ENCODE measurements around the gene CMTM8. TPM values are rescaled to one million over a fixed set of nuclear protein-coding genes. Genes with fewer than 3 reads are reported as not detected.

Gene CMTM8
- total and polyA plus RNA-seq, 2 experiments from 2014 or later: 19.9 to 24.5 TPM

GRCh38 chr3:32285891-32286290, 47.4 kb downstream of the CMTM8 start:
- Histone ChIP-seq H3K4me1 (ENCODE audit: insufficient read depth) (no peaks in the 10 kb centered on the region), H3K4me2 (no peak overlapping the region), H3K79me2 (replicated peaks; ENCODE audit: insufficient read depth) (peaks cover 6% of the 10 kb centered on the region; the same call in 1 of the 2 replicates), H3K9me2 (ENCODE audit: insufficient read depth) (no peaks in the 10 kb centered on the region), H3K4me3 (no peak overlapping the region), H3K27ac (ENCODE audit: low read depth) (no peak overlapping the region), H4K20me1 (replicated peaks; ENCODE audit: insufficient read depth) (0 out of 2 replicates have a peak, but pooled peaks cover 3% of the 10 kb centered on the region), H3K36me3 (ENCODE audit: insufficient read depth) (no peaks in the 10 kb centered on the region), H3F3A (replicated peaks; ENCODE audit: low read depth) (no peaks in the 10 kb centered on the region), H2AFZ (no peak overlapping the region), H3K27me3 (ENCODE audit: insufficient read depth) (no peaks in the 10 kb centered on the region)
- TF ChIP-seq, protein P1, sequence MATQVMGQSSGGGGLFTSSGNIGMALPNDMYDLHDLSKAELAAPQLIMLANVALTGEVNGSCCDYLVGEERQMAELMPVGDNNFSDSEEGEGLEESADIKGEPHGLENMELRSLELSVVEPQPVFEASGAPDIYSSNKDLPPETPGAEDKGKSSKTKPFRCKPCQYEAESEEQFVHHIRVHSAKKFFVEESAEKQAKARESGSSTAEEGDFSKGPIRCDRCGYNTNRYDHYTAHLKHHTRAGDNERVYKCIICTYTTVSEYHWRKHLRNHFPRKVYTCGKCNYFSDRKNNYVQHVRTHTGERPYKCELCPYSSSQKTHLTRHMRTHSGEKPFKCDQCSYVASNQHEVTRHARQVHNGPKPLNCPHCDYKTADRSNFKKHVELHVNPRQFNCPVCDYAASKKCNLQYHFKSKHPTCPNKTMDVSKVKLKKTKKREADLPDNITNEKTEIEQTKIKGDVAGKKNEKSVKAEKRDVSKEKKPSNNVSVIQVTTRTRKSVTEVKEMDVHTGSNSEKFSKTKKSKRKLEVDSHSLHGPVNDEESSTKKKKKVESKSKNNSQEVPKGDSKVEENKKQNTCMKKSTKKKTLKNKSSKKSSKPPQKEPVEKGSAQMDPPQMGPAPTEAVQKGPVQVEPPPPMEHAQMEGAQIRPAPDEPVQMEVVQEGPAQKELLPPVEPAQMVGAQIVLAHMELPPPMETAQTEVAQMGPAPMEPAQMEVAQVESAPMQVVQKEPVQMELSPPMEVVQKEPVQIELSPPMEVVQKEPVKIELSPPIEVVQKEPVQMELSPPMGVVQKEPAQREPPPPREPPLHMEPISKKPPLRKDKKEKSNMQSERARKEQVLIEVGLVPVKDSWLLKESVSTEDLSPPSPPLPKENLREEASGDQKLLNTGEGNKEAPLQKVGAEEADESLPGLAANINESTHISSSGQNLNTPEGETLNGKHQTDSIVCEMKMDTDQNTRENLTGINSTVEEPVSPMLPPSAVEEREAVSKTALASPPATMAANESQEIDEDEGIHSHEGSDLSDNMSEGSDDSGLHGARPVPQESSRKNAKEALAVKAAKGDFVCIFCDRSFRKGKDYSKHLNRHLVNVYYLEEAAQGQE (IDR thresholded peaks at IDR 0.05; ENCODE audit: unreplicated experiment): no peak
- TF ChIP-seq EZH2phosphoT487 (IDR thresholded peaks at IDR 0.05; ENCODE audit: unreplicated experiment) (no peak), CREB1 (CRISPR knock-in tag; IDR thresholded peaks at IDR 0.05; ENCODE audit: low read depth) (no peak), STAT1 (IDR thresholded peaks at IDR 0.05; ENCODE audit: unreplicated experiment) (no peak), POLR2AphosphoS5 (IDR thresholded peaks at IDR 0.05; ENCODE audit: low read depth) (no peak), ZNF331 (CRISPR knock-in tag; IDR thresholded peaks at IDR 0.05; ENCODE audit: low read depth) (no peak), EZH2 (IDR thresholded peaks at IDR 0.05; ENCODE audit: low read depth, unreplicated experiment) (no peak)
- TF ChIP-seq, protein P2, sequence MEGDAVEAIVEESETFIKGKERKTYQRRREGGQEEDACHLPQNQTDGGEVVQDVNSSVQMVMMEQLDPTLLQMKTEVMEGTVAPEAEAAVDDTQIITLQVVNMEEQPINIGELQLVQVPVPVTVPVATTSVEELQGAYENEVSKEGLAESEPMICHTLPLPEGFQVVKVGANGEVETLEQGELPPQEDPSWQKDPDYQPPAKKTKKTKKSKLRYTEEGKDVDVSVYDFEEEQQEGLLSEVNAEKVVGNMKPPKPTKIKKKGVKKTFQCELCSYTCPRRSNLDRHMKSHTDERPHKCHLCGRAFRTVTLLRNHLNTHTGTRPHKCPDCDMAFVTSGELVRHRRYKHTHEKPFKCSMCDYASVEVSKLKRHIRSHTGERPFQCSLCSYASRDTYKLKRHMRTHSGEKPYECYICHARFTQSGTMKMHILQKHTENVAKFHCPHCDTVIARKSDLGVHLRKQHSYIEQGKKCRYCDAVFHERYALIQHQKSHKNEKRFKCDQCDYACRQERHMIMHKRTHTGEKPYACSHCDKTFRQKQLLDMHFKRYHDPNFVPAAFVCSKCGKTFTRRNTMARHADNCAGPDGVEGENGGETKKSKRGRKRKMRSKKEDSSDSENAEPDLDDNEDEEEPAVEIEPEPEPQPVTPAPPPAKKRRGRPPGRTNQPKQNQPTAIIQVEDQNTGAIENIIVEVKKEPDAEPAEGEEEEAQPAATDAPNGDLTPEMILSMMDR (conservative IDR thresholded peaks at IDR 0.05; ENCODE audit: low read depth in 2 of 2): no peak
- H3K4me3 Mint-ChIP-seq: no peak overlapping the region
- H3K9me3 Mint-ChIP-seq: no peaks in the 10 kb centered on the region
- peak; percentile 28; the same call in 2 of the 3 replicates for ATAC-seq
- no peaks in the 10 kb centered on the region for H3K27me3 Mint-ChIP-seq (ENCODE audit: insufficient read depth, low read depth, poor library complexity)
- no peaks in the 10 kb centered on the region for H3K36me3 Mint-ChIP-seq (ENCODE audit: low read depth)
- no peak overlapping the region for H3K27ac Mint-ChIP-seq
- DNase-seq (ENCODE audit: low spot score): no peak
- peaks cover 5% of the 10 kb centered on the region; the same call in 2 of the 3 replicates for H3K4me1 Mint-ChIP-seq

- Mint-ChIP-seq H3K4me3 (no peak overlapping the region), H3K27me3 (ENCODE audit: insufficient read depth, low read depth, poor library complexity) (peaks cover 3% of the 10 kb centered on the region), H3K36me3 (ENCODE audit: low read depth) (no peaks in the 10 kb centered on the region), H3K27ac (no peak overlapping the region), H3K9me3 (no peaks in the 10 kb centered on the region), H3K4me1 (no peaks in the 10 kb centered on the region)
- Histone ChIP-seq H3K27ac (ENCODE audit: low read depth) (no peak overlapping the region), H3K4me3 (no peak overlapping the region), H3K27me3 (ENCODE audit: insufficient read depth) (no peaks in the 10 kb centered on the region), H4K20me1 (replicated peaks; ENCODE audit: insufficient read depth) (0 out of 2 replicates have a peak, but pooled peaks cover 3% of the 10 kb centered on the region), H3K79me2 (replicated peaks; ENCODE audit: insufficient read depth) (no peaks in the 10 kb centered on the region), H3K36me3 (ENCODE audit: insufficient read depth) (no peaks in the 10 kb centered on the region), H3F3A (replicated peaks; ENCODE audit: low read depth) (no peaks in the 10 kb centered on the region), H3K9me2 (ENCODE audit: insufficient read depth) (no peaks in the 10 kb centered on the region), H3K4me2 (no peak overlapping the region), H2AFZ (no peak overlapping the region), H3K4me1 (ENCODE audit: insufficient read depth) (no peaks in the 10 kb centered on the region)
- DNase-seq (ENCODE audit: low spot score): no peak
- ATAC-seq: no peak
- no peak for TF ChIP-seq STAT1 (IDR thresholded peaks at IDR 0.05; ENCODE audit: unreplicated experiment)
- no peak for TF ChIP-seq EZH2phosphoT487 (IDR thresholded peaks at IDR 0.05; ENCODE audit: unreplicated experiment)
- TF ChIP-seq, protein P3, sequence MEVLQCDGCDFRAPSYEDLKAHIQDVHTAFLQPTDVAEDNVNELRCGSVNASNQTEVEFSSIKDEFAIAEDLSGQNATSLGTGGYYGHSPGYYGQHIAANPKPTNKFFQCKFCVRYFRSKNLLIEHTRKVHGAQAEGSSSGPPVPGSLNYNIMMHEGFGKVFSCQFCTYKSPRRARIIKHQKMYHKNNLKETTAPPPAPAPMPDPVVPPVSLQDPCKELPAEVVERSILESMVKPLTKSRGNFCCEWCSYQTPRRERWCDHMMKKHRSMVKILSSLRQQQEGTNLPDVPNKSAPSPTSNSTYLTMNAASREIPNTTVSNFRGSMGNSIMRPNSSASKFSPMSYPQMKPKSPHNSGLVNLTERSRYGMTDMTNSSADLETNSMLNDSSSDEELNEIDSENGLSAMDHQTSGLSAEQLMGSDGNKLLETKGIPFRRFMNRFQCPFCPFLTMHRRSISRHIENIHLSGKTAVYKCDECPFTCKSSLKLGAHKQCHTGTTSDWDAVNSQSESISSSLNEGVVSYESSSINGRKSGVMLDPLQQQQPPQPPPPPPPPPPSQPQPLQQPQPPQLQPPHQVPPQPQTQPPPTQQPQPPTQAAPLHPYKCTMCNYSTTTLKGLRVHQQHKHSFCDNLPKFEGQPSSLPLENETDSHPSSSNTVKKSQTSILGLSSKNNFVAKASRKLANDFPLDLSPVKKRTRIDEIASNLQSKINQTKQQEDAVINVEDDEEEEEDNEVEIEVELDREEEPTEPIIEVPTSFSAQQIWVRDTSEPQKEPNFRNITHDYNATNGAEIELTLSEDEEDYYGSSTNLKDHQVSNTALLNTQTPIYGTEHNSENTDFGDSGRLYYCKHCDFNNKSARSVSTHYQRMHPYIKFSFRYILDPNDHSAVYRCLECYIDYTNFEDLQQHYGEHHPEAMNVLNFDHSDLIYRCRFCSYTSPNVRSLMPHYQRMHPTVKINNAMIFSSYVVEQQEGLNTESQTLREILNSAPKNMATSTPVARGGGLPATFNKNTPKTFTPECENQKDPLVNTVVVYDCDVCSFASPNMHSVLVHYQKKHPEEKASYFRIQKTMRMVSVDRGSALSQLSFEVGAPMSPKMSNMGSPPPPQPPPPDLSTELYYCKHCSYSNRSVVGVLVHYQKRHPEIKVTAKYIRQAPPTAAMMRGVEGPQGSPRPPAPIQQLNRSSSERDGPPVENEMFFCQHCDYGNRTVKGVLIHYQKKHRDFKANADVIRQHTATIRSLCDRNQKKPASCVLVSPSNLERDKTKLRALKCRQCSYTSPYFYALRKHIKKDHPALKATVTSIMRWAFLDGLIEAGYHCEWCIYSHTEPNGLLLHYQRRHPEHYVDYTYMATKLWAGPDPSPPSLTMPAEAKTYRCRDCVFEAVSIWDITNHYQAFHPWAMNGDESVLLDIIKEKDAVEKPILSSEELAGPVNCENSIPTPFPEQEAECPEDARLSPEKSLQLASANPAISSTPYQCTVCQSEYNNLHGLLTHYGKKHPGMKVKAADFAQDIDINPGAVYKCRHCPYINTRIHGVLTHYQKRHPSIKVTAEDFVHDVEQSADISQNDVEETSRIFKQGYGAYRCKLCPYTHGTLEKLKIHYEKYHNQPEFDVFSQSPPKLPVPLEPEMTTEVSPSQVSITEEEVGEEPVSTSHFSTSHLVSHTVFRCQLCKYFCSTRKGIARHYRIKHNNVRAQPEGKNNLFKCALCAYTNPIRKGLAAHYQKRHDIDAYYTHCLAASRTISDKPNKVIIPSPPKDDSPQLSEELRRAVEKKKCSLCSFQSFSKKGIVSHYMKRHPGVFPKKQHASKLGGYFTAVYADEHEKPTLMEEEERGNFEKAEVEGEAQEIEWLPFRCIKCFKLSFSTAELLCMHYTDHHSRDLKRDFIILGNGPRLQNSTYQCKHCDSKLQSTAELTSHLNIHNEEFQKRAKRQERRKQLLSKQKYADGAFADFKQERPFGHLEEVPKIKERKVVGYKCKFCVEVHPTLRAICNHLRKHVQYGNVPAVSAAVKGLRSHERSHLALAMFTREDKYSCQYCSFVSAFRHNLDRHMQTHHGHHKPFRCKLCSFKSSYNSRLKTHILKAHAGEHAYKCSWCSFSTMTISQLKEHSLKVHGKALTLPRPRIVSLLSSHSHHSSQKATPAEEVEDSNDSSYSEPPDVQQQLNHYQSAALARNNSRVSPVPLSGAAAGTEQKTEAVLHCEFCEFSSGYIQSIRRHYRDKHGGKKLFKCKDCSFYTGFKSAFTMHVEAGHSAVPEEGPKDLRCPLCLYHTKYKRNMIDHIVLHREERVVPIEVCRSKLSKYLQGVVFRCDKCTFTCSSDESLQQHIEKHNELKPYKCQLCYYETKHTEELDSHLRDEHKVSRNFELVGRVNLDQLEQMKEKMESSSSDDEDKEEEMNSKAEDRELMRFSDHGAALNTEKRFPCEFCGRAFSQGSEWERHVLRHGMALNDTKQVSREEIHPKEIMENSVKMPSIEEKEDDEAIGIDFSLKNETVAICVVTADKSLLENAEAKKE (CRISPR knock-in tag; IDR thresholded peaks at IDR 0.05): no peak
- TF ChIP-seq ZNF331 (CRISPR knock-in tag; IDR thresholded peaks at IDR 0.05; ENCODE audit: low read depth): no peak
- no peak for TF ChIP-seq POLR2AphosphoS5 (IDR thresholded peaks at IDR 0.05; ENCODE audit: low read depth)
- no peak for TF ChIP-seq NANOG (IDR thresholded peaks at IDR 0.05; ENCODE audit: borderline replicate concordance)
- TF ChIP-seq EZH2 (IDR thresholded peaks at IDR 0.05; ENCODE audit: low read depth, unreplicated experiment): no peak
These were observed 50.3 kb downstream of the CMTM8 start for GRCh38 chr3:32288819-32289218.
